HepG2 (cell line): Measurements from ENCODE around the gene TBC1D22A. TPM values are rescaled to one million over a fixed set of nuclear protein-coding genes. Genes with fewer than 3 reads are reported as not detected.

ENCODE experiments used
- AGO2 ChIP-seq: fragments of 200-400 bp; formaldehyde crosslinking; optimal IDR thresholded peaks from 2 replicates; pipeline ENCODE3; 2017; ENCODE audit warnings: mild to moderate bottlenecking, low read depth, low read length, moderate library complexity
- LCORL ChIP-seq, 2 experiments: fragments of 450-650 bp in 1 of 2; sonication (generic) in 1 of 2; formaldehyde crosslinking in 1 of 2; IDR thresholded peaks; 2 replicates each; pipeline versions ENCODE4 v1.5.0 to v1.6.1; 2017 to 2020; ENCODE audit warnings: antibody characterized with exemption in 1 of 2, missing genetic modification reagents in 1 of 2
- MXD1 ChIP-seq: sonication (generic); formaldehyde crosslinking; IDR thresholded peaks from 2 replicates; pipeline ENCODE4 v1.4.0; 2020; ENCODE audit warnings: mild to moderate bottlenecking, missing genetic modification reagents
- NCOA1 ChIP-seq: sonication (generic); formaldehyde crosslinking; IDR thresholded peaks from 2 replicates; pipeline ENCODE4 v1.9.0; 2021; ENCODE audit warnings: missing genetic modification reagents
- SAFB2 ChIP-seq: sonication (generic); formaldehyde crosslinking; IDR thresholded peaks from 2 replicates; pipeline ENCODE4 v1.5.1; 2020; ENCODE audit warnings: missing genetic modification reagents, low read depth, mild to moderate bottlenecking, borderline replicate concordance
- SPEN ChIP-seq: sonication (generic); formaldehyde crosslinking; IDR thresholded peaks from 2 replicates; pipeline ENCODE4 v1.5.1; 2020; ENCODE audit warnings: low read depth, mild to moderate bottlenecking, missing genetic modification reagents
- THRA ChIP-seq: sonication (generic); formaldehyde crosslinking; IDR thresholded peaks from 2 replicates; pipeline ENCODE4 v1.4.0; 2020; ENCODE audit warnings: missing genetic modification reagents, borderline replicate concordance
- ZBED4 ChIP-seq: sonication (generic); formaldehyde crosslinking; IDR thresholded peaks from 2 replicates; pipeline ENCODE4 v1.4.0; 2020; ENCODE audit warnings: missing genetic modification reagents, borderline replicate concordance
- ZFY ChIP-seq: sonication (generic); formaldehyde crosslinking; IDR thresholded peaks from 2 replicates; pipeline ENCODE4 v1.4.0; 2020; ENCODE audit warnings: missing genetic modification reagents
- ZNF574 ChIP-seq: sonication (generic); formaldehyde crosslinking; IDR thresholded peaks from 2 replicates; pipeline ENCODE4 v1.4.0; 2020; ENCODE audit warnings: missing genetic modification reagents
- ZNF615 ChIP-seq: sonication (generic); formaldehyde crosslinking; IDR thresholded peaks from 2 replicates; pipeline ENCODE4 v1.5.0; 2020; ENCODE audit warnings: mild to moderate bottlenecking, missing genetic modification reagents, borderline replicate concordance
- ZNF710 ChIP-seq: sonication (generic); formaldehyde crosslinking; IDR thresholded peaks from 2 replicates; pipeline ENCODE4 v1.5.0; 2020; ENCODE audit warnings: mild to moderate bottlenecking, missing genetic modification reagents, borderline replicate concordance
- ZNF766 ChIP-seq: sonication (generic); formaldehyde crosslinking; IDR thresholded peaks from 2 replicates; pipeline ENCODE4 v1.5.0; 2020; ENCODE audit warnings: missing genetic modification reagents, borderline replicate concordance
- polyA plus RNA-seq, 8 experiments: library from polyadenylated mRNA; depleted of rRNA in 3 of 8; stranded (reverse) in 7 of 8; unstranded in 1 of 8; fragments of >200 nt; fragmentation: Illumina TruSeq in 4 of 8; extraction: Trizol in 4 of 8; gene quantifications; 2 replicates each; pipeline versions ENCODE4 v1.2.1 to v1.2.3, GENCODE V29; 2011 to 2016; ENCODE audit warnings: low read depth in 4 of 8, missing spikeins in 1 of 8, mixed read lengths in 1 of 8; ENCODE audit not compliant: insufficient read depth in 1 of 8
- total RNA-seq, 5 experiments: library from RNA; depleted of rRNA; stranded (reverse); fragments of >200 nt; fragmentation: Illumina TruSeq; extraction: Trizol; gene quantifications; 2 replicates each; pipeline ENCODE4 v1.2.3, GENCODE V29; 2016; ENCODE audit warnings: low read depth in 1 of 5

The TBC1D22A gene
- total and polyA plus RNA-seq, 2 of the 13 experiments (the other 11 are each of a cell fraction or from before 2014, with no cell fraction given): 17.3 to 18.0 TPM

- TF ChIP-seq MXD1 (0 out of 2 replicates have a peak, but pooled peaks have one; percentile 31), NCOA1 (CRISPR knock-in tag) (no peak), ZFY (CRISPR knock-in tag) (peak; percentile 56), SPEN (CRISPR knock-in tag) (no peak; the same call in 1 of the 2 replicates), ZNF710 (CRISPR knock-in tag) (0 out of 2 replicates have a peak, but pooled peaks have one; percentile 5), SAFB2 (CRISPR knock-in tag) (no peak), AGO2 (peak; percentile 63), ZNF615 (CRISPR knock-in tag) (0 out of 2 replicates have a peak, but pooled peaks have one; percentile 6), ZNF574 (CRISPR knock-in tag) (0 out of 2 replicates have a peak, but pooled peaks have one; percentile 3), THRA (CRISPR knock-in tag) (no peak), ZBED4 (CRISPR knock-in tag) (no peak), LCORL (IDR thresholded peaks at IDR 0.05) (no peak), LCORL (CRISPR knock-in tag; IDR thresholded peaks at IDR 0.05) (no peak), ZNF766 (CRISPR knock-in tag) (no peak)
Measured at GRCh38 chr22:46774253-46774979, 12.0 kb downstream of the TBC1D22A start (continued).
